KMS-11 (cell line): ENCODE results near the gene GNG7.

Experiments
- H2AFZ ChIP-seq: fragments of 200-600 bp; sonication (generic); 2 replicates; pipeline ENCODE4 v1.6.1; 2016; ENCODE audit warnings: antibody characterized with exemption, mixed run types, low read depth
- H3K27ac ChIP-seq: fragments of 200-600 bp; sonication (generic); 2 replicates; pipeline ENCODE4 v1.6.1; 2016; ENCODE audit warnings: mild to moderate bottlenecking, mixed run types
- H3K27me3 ChIP-seq: fragments of 200-600 bp; sonication (generic); 2 replicates; pipeline ENCODE4 v1.6.1; 2017; ENCODE audit warnings: mild to moderate bottlenecking, low read depth, mixed run types, moderate library complexity; ENCODE audit not compliant: insufficient read depth
- H3K36me3 ChIP-seq: fragments of 200-600 bp; sonication (generic); 2 replicates; pipeline ENCODE4 v1.6.1; 2017; ENCODE audit warnings: mild to moderate bottlenecking, mixed run types; ENCODE audit not compliant: insufficient read depth
- H3K4me1 ChIP-seq: fragments of 200-600 bp; sonication (generic); 2 replicates; pipeline ENCODE4 v1.6.1; 2016; ENCODE audit warnings: mild to moderate bottlenecking, low read depth, mixed run types; ENCODE audit not compliant: poor library complexity, severe bottlenecking
- H3K4me2 ChIP-seq: fragments of 200-600 bp; sonication (generic); 2 replicates; pipeline ENCODE4 v1.7.0; 2016; ENCODE audit warnings: mild to moderate bottlenecking, mixed run types
- H3K4me3 ChIP-seq: fragments of 200-600 bp; sonication (generic); IDR thresholded peaks from 2 replicates; pipeline ENCODE4 v1.6.1; 2017; ENCODE audit warnings: low read depth, low read length, mixed read lengths; ENCODE audit not compliant: insufficient read depth
- H3K79me2 ChIP-seq: fragments of 200-600 bp; sonication (generic); 2 replicates; pipeline ENCODE4 v1.6.1; 2016; ENCODE audit warnings: low read depth, mixed run types; ENCODE audit not compliant: insufficient read depth
- H3K9ac ChIP-seq: fragments of 200-600 bp; sonication (generic); 2 replicates; pipeline ENCODE4 v1.6.1; 2016; ENCODE audit warnings: mild to moderate bottlenecking, mixed run types
- H4K20me1 ChIP-seq: fragments of 200-600 bp; sonication (generic); 2 replicates; pipeline ENCODE4 v1.6.1; 2016; ENCODE audit warnings: mild to moderate bottlenecking, mixed run types; ENCODE audit not compliant: insufficient read depth
- CTCF ChIP-seq: fragments of 200-600 bp; sonication (generic); conservative IDR thresholded peaks from 2 replicates; pipeline ENCODE4 v1.6.1; 2017; ENCODE audit warnings: low read depth, mild to moderate bottlenecking, antibody characterized with exemption, low read length, moderate library complexity, mixed read lengths

The GNG7 gene

DNA sequence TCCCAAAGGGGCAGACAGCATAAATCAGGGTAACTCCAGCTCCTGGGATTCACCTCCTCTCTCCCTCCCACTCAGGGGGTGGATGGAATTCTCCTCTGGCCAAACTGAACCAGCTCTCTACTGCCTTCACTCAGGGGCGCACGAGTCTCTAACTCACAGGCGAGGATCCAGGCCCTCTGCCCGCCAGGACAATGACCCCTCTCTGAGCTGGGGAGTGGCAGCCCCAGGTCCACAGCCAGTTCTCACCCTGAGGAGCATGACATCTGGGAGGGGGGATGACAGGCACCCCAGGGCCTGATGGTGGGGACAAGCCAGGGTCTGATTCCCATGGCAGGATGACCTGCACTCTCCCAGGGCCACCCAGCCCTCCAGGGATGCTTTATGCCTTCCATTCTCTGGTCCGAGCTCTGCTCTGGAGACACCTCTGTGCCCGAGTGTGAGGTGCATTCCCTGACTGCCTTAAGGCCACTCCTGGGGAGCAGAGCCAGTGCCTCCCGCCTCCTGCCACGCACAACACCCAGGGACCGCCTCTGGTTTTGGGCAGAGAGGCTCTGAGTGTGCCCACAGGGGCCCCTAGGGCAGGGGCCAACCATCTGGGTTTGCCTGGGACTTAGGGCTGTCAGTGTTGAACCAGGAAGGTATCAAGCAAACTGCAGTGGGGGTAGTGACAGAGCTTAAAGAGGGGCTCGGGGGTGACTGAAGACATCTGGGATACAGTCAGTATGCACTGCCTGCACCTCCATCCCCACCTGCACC is 66.2 kb downstream of the GNG7 start:
- no peak overlapping the region for H3K27ac ChIP-seq
- H3K36me3 ChIP-seq, result no peaks in the 10 kb centered on the region
- H3K4me1 ChIP-seq, result no peaks in the 10 kb centered on the region
- H3K9ac ChIP-seq, result no peak overlapping the region
- no peak for TF ChIP-seq CTCF
- no peaks in the 10 kb centered on the region for H3K27me3 ChIP-seq
- no peaks in the 10 kb centered on the region for H4K20me1 ChIP-seq
- no peaks in the 10 kb centered on the region for H3K79me2 ChIP-seq
- H3K4me2 ChIP-seq, result no peak overlapping the region
- no peak overlapping the region for H3K4me3 ChIP-seq
- no peak overlapping the region for H2AFZ ChIP-seq

DNA sequence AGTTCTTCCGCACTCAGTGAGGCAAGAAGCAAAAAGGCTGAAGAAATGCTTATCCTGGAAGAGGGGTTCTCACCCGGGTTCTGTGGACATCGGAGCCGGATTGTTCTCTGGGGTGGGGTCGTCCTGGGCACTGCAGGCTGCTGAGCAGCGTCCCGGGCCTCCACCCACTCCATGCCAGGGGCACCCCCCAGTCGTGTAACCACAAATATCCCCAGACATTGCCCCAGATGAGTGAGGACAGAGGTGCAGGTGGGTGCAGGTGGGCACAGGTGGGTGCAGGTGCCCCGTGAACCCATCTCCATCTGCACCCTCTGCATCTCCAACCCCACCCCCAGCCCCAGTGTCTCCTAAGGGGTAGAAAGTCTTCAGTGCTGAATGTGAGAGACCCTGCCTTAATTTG is 67.5 kb downstream of the GNG7 start:
- Histone ChIP-seq H3K4me2 (no peak overlapping the region), H3K27ac (no peak overlapping the region)

GRCh38 chr19:2634228-2634951 is 68.1 kb downstream of the GNG7 start:
- no peaks in the 10 kb centered on the region for H3K79me2 ChIP-seq
- H3K4me2 ChIP-seq, result no peak overlapping the region
- H4K20me1 ChIP-seq, result no peaks in the 10 kb centered on the region
- H3K36me3 ChIP-seq, result no peaks in the 10 kb centered on the region
- H3K4me3 ChIP-seq, result no peak overlapping the region
- no peak for TF ChIP-seq CTCF
- no peaks in the 10 kb centered on the region for H3K4me1 ChIP-seq
- no peak overlapping the region for H3K9ac ChIP-seq
- no peaks in the 10 kb centered on the region for H3K27me3 ChIP-seq
- no peak overlapping the region for H3K27ac ChIP-seq
- H2AFZ ChIP-seq, result no peak overlapping the region

More for the DNA sequence above, 67.5 kb downstream of the GNG7 start:
- Histone ChIP-seq H3K79me2 (no peaks in the 10 kb centered on the region), H3K27me3 (no peaks in the 10 kb centered on the region), H2AFZ (no peak overlapping the region), H3K4me1 (no peaks in the 10 kb centered on the region), H4K20me1 (no peaks in the 10 kb centered on the region), H3K36me3 (no peaks in the 10 kb centered on the region), H3K9ac (no peak overlapping the region), H3K4me3 (no peak overlapping the region)
- no peak for TF ChIP-seq CTCF

GRCh38 chr19:2633693-2634075 is 68.8 kb downstream of the GNG7 start:
- no peaks in the 10 kb centered on the region for H3K36me3 ChIP-seq
- no peaks in the 10 kb centered on the region for H3K79me2 ChIP-seq
- no peak overlapping the region for H3K27ac ChIP-seq

More at GRCh38 chr19:2633693-2634075, 68.8 kb downstream of the GNG7 start:
- no peak overlapping the region for H3K4me2 ChIP-seq
- no peak overlapping the region for H3K9ac ChIP-seq
- no peak overlapping the region for H2AFZ ChIP-seq
- no peaks in the 10 kb centered on the region for H3K4me1 ChIP-seq
- TF ChIP-seq CTCF, result no peak
- H3K27me3 ChIP-seq, result no peaks in the 10 kb centered on the region
- no peak overlapping the region for H3K4me3 ChIP-seq
- H4K20me1 ChIP-seq, result no peaks in the 10 kb centered on the region
